Brain (organoid and tissue), 1 donor: Measurements from ENCODE around the gene EXT2. TPM values are rescaled to one million over a fixed set of nuclear protein-coding genes. Genes with fewer than 3 reads are reported as not detected.

ENCODE experiments used
- polyA plus RNA-seq: library from polyadenylated mRNA; stranded (reverse); fragments of 350-450 nt; fragmentation: Illumina TruSeq; extraction: RNeasy Lipid Tissue Mini Kit (QIAGEN cat#74804); gene quantifications from one replicate; pipeline ENCODE4 v1.2.3, GENCODE V29; 2015; ENCODE audit warnings: low read depth, low replicate concordance; ENCODE audit not compliant: insufficient read depth

Gene EXT2
- polyA plus RNA-seq, 1 donor from 2014 or later: 29.5 TPM

Other genes with a start within 250 kb of the EXT2 start
- gene ALKBH3, start 214.8 kb upstream of the EXT2 start, polyA plus RNA-seq: 20.7 TPM
- 13.3 TPM for gene C11orf96, start 153.0 kb upstream of the EXT2 start, polyA plus RNA-seq
- gene ACCSL, start 47.7 kb upstream of the EXT2 start, polyA plus RNA-seq: not detected
- gene ACCS, start 29.4 kb upstream of the EXT2 start, polyA plus RNA-seq: 1.0 TPM
- gene ALX4, start 214.5 kb downstream of the EXT2 start, polyA plus RNA-seq: 0.19 TPM